HFF-Myc (cell line): ENCODE results near the gene SHB.

Experiments
- DNase-seq: peaks from one replicate; pipeline ENCODE4 v3.0.0-alpha.2; 2011; ENCODE audit warnings: low read depth; ENCODE audit errors: extremely low read depth
- H3K4me3 ChIP-seq: replicated peaks from 2 replicates; pipeline ENCODE4 v1.5.1; 2011; ENCODE audit warnings: low read depth, mild to moderate bottlenecking, control low read depth, low read length
- CTCF ChIP-seq: IDR thresholded peaks from 2 replicates; pipeline ENCODE4 v1.5.1; 2012; ENCODE audit warnings: mild to moderate bottlenecking, low read depth, low read length, control low read depth; ENCODE audit errors: missing control alignments

The SHB gene

DNA sequence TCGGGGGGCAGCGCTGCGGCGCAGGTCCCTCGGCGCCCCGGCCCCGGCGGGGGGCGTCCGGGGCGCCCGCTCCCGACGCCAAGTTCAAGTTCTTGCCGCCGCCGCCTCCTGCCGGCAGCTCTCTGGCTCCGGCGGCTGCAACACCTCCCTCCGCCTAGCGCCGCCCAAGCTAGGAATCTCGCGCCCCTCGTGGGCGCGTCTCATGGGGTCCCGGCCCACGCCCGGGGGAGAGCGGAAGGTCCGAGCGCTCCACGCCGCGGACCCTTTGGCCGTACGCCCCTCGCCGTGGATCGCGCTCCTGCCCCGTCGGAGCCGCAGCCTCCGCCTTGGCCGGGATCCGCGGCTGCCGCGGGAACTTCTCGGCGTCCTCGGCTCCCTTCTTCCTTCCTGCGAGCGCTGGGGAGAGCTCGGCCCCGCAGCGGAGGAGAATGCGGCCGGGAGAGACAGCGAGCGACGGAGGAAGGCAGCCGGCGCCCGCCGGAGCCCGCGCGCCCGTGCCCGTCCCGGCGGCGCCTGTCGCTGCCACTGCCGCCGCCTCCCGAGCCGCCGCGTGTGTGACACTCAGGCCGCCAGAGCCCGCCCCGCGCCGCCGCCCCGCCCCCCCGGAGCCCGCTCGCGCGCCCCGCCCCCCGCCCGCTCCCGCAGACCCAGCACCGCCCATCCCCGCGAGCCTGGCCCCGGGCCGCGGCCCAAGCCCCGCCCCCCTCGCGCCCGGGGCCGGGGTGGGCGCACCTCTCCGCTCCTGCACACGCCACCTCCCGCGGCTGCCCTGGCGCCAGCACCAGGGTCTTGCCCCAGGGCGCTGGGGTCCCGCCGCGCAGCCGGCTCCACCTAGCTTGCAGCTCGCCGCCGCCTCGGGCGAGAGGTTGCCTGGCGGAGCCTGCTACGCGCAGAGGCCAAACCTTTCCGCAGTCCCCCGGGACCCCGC is at the start of gene SHB:
Gene SHB, minus strand, starts transcription at position 527 of the 928 bp plus-strand sequence. CDS start 582 bp downstream, outside the sequence.
- no peak for DNase-seq
- peak; percentile 41 for TF ChIP-seq CTCF
- peak within 1 kb of the TSS; percentile 68 for H3K4me3 ChIP-seq

DNA sequence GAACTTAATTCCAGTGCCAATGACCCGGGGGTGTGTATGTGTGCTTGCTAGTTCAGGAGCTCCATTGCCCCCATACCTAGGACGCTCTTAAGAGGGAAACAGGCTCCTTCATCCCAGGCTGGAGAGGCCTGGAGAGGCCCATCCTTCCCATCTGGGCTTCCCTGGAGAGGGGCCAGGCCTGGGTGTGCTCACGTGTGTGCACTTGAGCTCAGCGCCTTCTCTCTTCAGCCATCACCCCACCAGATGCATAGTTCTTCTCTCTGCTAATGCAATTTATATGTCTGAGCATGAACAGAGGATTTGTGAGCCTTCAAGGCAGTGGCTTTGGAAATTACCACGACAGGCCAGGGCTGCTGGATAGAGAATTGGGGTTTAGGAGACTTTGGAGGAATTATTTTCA is 48.6 kb upstream of the SHB start:
- TF ChIP-seq CTCF: no peak
- DNase-seq: peak; percentile 29
- no peak overlapping the region for H3K4me3 ChIP-seq

- no peak overlapping the region for H3K4me3 ChIP-seq
- TF ChIP-seq CTCF: no peak
- no peak for DNase-seq
Observed at GRCh38 chr9:38114905-38115304, 45.9 kb upstream of the SHB start.

DNA sequence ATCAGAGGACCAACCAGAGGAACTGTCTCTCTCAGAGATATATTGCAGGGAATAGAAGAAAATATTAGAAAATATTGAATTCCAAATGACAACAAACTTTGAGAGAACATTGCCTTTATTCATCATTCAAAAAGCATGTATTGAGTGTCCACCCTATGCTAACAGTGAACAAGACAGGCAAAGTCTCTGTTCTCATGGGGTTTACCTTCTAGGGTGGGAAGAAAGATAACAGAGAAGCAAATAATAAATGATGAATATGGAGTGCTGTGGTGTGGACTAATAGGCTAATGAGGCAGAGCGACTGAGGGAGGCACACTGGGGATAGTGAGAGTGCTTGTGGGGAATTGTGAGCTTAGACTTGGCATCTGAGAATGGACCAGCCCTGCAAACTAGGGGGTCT is 43.4 kb upstream of the SHB start:
- DNase-seq: no peak
- no peak for TF ChIP-seq CTCF
- H3K4me3 ChIP-seq: no peak overlapping the region

- no peak for TF ChIP-seq CTCF
- H3K4me3 ChIP-seq: no peak overlapping the region
- no peak for DNase-seq
Observed at GRCh38 chr9:38112049-38112448, 43.0 kb upstream of the SHB start.

DNA sequence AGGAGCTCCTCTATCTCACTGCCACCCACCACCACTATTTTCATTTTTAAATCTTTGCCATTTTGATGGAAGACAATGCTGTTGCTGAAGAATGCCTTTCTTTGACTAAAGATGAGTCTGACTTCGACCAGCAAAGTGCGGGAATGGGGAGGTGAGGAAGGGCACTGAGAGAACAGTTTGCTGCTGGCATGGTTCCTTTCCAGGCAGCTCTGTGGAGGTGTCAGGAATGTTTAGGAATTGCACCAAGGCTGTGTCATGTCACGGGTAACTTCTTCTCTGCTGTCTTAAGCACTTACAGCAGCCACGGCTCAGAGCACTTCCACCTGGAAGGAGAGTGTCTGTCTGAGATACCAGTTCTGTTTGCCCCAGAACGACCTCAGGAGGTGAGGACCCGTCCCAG is 41.4 kb upstream of the SHB start:
- DNase-seq: no peak
- H3K4me3 ChIP-seq: no peak overlapping the region
- TF ChIP-seq CTCF: no peak
